ENCODE measurements around the gene RDX. TPM values are rescaled to one million over a fixed set of nuclear protein-coding genes. Genes with fewer than 3 reads are reported as not detected.

RDX gene
- total RNA-seq, 1 experiment from 2014 or later: 86.6 TPM

GRCh38 chr11:110242746-110243145, 53.7 kb downstream of the RDX start:
- H4K20me1 ChIP-seq (ENCODE audit: control insufficient read depth, insufficient read depth, insufficient read length): no peaks in the 10 kb centered on the region
- no peak overlapping the region for H3K18ac ChIP-seq (ENCODE audit: insufficient read length, low read depth, low read length)
- H3K9me3 ChIP-seq (ENCODE audit: control insufficient read depth, low read depth, low read length): no peaks in the 10 kb centered on the region
- no peak overlapping the region for H2BK120ac ChIP-seq (ENCODE audit: low read depth, low read length, poor library complexity, severe bottlenecking)
- H3K23ac ChIP-seq (ENCODE audit: insufficient read length, low read depth, low read length): no peak overlapping the region
- H3K79me1 ChIP-seq (ENCODE audit: insufficient read depth, low read depth, low read length, poor library complexity, severe bottlenecking): no peaks in the 10 kb centered on the region
- H2AFZ ChIP-seq (ENCODE audit: low read length): no peak overlapping the region
- no peak overlapping the region for H2BK5ac ChIP-seq (ENCODE audit: insufficient read length, low read length)
- H4K5ac ChIP-seq (ENCODE audit: insufficient read length, low read depth, low read length): no peak overlapping the region
- Mint-ChIP-seq H3K27ac (no peak overlapping the region), H3K9me3 (no peaks in the 10 kb centered on the region), H3K36me3 (ENCODE audit: insufficient read depth in 1 of 3, low read depth in 3 of 3) (peaks cover 22 to 47% (median 29%) of the 10 kb centered on the region in 3 experiments), H3K27me3 (ENCODE audit: low read depth) (no peaks in the 10 kb centered on the region), H3K4me3 (no peak overlapping the region), H3K4me1 (no peaks in the 10 kb centered on the region)
- no peak overlapping the region for H2BK20ac ChIP-seq (ENCODE audit: low read depth, low read length, poor library complexity, severe bottlenecking)
- H3T11ph ChIP-seq (ENCODE audit: low read length): no peak overlapping the region
- H3K4me2 ChIP-seq (ENCODE audit: insufficient read depth, insufficient read length, low read length): no peak overlapping the region
- H4K8ac ChIP-seq (replicated peaks; ENCODE audit: insufficient read length, low read depth, low read length): no peak overlapping the region
- no peak overlapping the region for H2BK15ac ChIP-seq (ENCODE audit: low read depth, low read length)
- no peak overlapping the region for H3K56ac ChIP-seq (ENCODE audit: insufficient read length, low read depth, low read length)
- H3K79me2 ChIP-seq (ENCODE audit: insufficient read depth, low read length): no peaks in the 10 kb centered on the region
- no peak overlapping the region for H3K27ac ChIP-seq (ENCODE audit: insufficient read length, low read depth, low read length)
- H3K4me1 ChIP-seq (ENCODE audit: insufficient read depth, low read length): no peaks in the 10 kb centered on the region
- no peak overlapping the region for H2BK12ac ChIP-seq (ENCODE audit: insufficient read length, low read depth, low read length)
- no peak for DNase-seq
- no peak overlapping the region for H2AK5ac ChIP-seq (ENCODE audit: insufficient read length, low read length)
- no peak for TF ChIP-seq CTCF (conservative IDR thresholded peaks at IDR 0.05)
- no peak overlapping the region for H3K14ac ChIP-seq (ENCODE audit: insufficient read depth, low read length)
- H3K9ac ChIP-seq (ENCODE audit: extremely low read depth, insufficient read length, low read length): no peak overlapping the region
- no peak overlapping the region for H4K91ac ChIP-seq (ENCODE audit: insufficient read length, low read depth, low read length)
- H3K27me3 ChIP-seq (ENCODE audit: insufficient read depth, low read length): no peaks in the 10 kb centered on the region
- H3K4ac ChIP-seq (ENCODE audit: low read depth, low read length): no peak overlapping the region
- no peaks in the 10 kb centered on the region for H3K23me2 ChIP-seq (ENCODE audit: insufficient read length, low read depth, low read length, poor library complexity, severe bottlenecking)

Measured in H9 (cell line).